Progenitor cell of endocrine pancreas (in vitro differentiated cells): Measurements from ENCODE around the gene JMJD1C. TPM values are rescaled to one million over a fixed set of nuclear protein-coding genes. Genes with fewer than 3 reads are reported as not detected.

ENCODE experiments used
- DNase-seq: peaks from one replicate; pipeline ENCODE4 v3.0.0; 2021; ENCODE audit warnings: low spot score; ENCODE audit not compliant: unreplicated experiment
- H3K27ac Mint-ChIP-seq: 2 replicates; pipeline ENCODE4 v1.8.0; 2021; ENCODE audit warnings: mild to moderate bottlenecking, moderate library complexity, mixed read lengths
- H3K27me3 Mint-ChIP-seq: 2 replicates; pipeline ENCODE4 v1.8.0; 2021; ENCODE audit warnings: mixed read lengths
- H3K36me3 Mint-ChIP-seq: 2 replicates; pipeline ENCODE4 v1.8.0; 2022; ENCODE audit warnings: mixed read lengths; ENCODE audit not compliant: insufficient read depth
- H3K4me1 Mint-ChIP-seq: 2 replicates; pipeline ENCODE4 v1.8.0; 2021; ENCODE audit warnings: low read depth, mixed read lengths
- H3K4me3 Mint-ChIP-seq: 2 replicates; pipeline ENCODE4 v1.8.0; 2021; ENCODE audit warnings: low read depth, mild to moderate bottlenecking, moderate library complexity, mixed read lengths
- H3K9me3 Mint-ChIP-seq: 2 replicates; pipeline ENCODE4 v1.8.0; 2021; ENCODE audit warnings: low read depth, mixed read lengths
- long read RNA-seq: library from polyadenylated mRNA; unstranded; transcript quantifications from one replicate; pipeline ENCODE4 v2.0.0, GENCODE V29; 2020
- total RNA-seq: library from RNA; stranded (reverse); gene quantifications from 2 replicates; pipeline ENCODE4 v1.2.1, GENCODE V29; 2021
- TF ChIP-seq, protein P1 (sequence below): fragments of 200-600 bp; sonication (generic); IDR thresholded peaks from one replicate; pipeline ENCODE4 v1.5.0; 2021; ENCODE audit warnings: antibody characterized with exemption, mild to moderate bottlenecking; ENCODE audit not compliant: unreplicated experiment

Gene JMJD1C, protein sequence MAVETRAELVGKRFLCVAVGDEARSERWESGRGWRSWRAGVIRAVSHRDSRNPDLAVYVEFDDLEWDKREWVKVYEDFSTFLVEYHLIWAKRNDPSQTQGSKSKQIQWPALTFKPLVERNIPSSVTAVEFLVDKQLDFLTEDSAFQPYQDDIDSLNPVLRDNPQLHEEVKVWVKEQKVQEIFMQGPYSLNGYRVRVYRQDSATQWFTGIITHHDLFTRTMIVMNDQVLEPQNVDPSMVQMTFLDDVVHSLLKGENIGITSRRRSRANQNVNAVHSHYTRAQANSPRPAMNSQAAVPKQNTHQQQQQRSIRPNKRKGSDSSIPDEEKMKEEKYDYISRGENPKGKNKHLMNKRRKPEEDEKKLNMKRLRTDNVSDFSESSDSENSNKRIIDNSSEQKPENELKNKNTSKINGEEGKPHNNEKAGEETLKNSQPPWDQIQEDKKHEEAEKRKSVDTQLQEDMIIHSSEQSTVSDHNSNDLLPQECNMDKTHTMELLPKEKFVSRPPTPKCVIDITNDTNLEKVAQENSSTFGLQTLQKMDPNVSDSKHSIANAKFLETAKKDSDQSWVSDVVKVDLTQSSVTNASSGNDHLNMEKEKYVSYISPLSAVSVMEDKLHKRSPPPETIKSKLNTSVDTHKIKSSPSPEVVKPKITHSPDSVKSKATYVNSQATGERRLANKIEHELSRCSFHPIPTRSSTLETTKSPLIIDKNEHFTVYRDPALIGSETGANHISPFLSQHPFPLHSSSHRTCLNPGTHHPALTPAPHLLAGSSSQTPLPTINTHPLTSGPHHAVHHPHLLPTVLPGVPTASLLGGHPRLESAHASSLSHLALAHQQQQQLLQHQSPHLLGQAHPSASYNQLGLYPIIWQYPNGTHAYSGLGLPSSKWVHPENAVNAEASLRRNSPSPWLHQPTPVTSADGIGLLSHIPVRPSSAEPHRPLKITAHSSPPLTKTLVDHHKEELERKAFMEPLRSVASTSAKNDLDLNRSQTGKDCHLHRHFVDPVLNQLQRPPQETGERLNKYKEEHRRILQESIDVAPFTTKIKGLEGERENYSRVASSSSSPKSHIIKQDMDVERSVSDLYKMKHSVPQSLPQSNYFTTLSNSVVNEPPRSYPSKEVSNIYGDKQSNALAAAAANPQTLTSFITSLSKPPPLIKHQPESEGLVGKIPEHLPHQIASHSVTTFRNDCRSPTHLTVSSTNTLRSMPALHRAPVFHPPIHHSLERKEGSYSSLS (N-terminal part only)
- 117 and 121 TPM in 2 replicates for total RNA-seq
- long read RNA-seq, partial matches to known transcripts, result 91 of 140 reads
- long read RNA-seq, other reads (novel, unspliced or antisense), result 47 of 140 reads

DNA sequence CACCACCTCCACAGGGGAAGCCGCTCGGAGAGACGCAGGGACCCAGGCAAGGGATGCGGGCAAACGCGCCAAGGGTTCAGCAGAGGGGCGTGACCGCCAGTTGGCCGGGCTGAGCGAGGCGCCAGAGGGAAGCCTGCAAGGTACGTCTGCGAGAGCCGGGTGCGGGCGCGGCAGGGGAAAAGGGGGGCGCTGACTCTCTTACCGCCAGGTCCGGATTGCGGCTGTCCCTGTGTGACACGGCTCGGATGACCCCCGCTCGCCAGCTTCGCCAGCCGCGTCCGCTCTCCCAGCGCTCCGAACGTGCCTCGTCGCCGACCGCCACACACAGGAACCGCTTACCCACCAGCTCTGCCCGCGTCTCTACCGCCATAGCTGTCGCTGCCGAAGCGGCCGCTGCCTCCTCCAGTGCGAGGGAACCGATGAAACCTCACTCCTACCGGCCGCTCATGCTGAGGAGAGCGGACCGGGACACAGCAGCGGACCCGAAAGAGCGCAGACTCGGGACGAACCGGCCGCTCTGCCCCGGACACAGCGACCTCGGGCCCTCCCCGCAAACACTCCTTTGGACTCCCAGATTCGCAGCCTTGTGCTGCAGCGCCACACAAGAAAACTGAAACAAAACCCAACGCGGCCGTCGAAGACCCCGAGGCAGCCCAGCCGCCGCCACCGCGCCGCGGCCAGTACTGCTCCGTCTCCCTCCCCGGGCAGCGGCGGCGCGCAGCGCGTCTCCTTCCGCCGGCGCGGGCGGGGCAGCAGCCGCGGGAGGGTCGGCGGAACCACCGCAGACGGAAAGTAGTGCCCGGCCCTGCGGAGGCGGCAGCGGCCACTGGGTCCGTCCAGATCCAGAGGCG is at the start of gene JMJD1C:
Gene JMJD1C, minus strand, starts transcription at position 685 of the 851 bp plus-strand sequence. Its CDS starts 315 bp downstream, at position 370.
- Mint-ChIP-seq H3K27me3 (no peaks in the 10 kb centered on the region), H3K36me3 (no peaks in the 10 kb centered on the region), H3K27ac (peak within 1 kb of the TSS; percentile 99), H3K4me1 (peaks cover 17% of the 10 kb centered on the region), H3K4me3 (peak within 1 kb of the TSS; percentile 98), H3K9me3 (peaks cover 4% of the 10 kb centered on the region)
- TF ChIP-seq, protein P1, sequence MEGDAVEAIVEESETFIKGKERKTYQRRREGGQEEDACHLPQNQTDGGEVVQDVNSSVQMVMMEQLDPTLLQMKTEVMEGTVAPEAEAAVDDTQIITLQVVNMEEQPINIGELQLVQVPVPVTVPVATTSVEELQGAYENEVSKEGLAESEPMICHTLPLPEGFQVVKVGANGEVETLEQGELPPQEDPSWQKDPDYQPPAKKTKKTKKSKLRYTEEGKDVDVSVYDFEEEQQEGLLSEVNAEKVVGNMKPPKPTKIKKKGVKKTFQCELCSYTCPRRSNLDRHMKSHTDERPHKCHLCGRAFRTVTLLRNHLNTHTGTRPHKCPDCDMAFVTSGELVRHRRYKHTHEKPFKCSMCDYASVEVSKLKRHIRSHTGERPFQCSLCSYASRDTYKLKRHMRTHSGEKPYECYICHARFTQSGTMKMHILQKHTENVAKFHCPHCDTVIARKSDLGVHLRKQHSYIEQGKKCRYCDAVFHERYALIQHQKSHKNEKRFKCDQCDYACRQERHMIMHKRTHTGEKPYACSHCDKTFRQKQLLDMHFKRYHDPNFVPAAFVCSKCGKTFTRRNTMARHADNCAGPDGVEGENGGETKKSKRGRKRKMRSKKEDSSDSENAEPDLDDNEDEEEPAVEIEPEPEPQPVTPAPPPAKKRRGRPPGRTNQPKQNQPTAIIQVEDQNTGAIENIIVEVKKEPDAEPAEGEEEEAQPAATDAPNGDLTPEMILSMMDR, result peak; percentile 14
- DNase-seq, result peak; percentile 79

DNA sequence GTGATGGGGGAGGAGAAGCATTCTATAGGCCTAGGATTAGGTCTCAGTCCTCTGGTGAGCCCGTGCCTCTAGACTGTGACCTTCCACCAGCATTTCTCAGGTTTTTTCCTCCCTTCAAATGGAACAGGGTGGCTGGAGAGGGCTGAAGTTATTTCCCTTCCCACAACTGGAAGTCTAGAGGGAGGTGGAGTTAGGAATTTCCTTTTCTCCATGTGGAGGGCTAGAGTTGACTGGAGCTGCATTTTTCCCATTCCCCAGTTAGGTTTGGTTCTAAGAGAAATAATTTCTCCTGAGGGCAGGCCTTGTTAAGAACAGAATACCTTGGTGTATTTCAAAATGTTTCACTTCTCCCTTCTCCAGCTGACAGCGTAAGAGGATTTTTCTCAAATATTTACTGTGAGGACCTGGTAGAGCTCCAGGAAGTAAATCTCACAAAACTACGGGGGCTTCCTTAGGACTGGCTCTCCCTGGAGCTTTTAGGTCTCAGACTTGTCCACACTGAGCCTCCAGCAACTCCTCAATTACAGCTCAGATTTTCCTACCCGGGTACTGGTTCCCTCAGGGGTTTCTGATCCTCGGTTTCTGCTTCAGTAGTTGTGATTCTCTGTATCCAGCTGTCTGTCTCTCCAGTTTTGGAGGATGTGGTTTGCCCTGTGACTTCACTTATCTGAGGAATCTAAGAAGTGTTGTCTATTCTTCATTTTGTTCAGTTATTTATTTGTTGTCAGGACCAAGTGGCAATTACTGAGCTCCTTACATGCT is 49.4 kb upstream of the JMJD1C start:
- TF ChIP-seq, protein P1, result no peak
- H3K9me3 Mint-ChIP-seq, result peaks cover 36% of the 10 kb centered on the region
- H3K4me1 Mint-ChIP-seq, result peaks cover 13% of the 10 kb centered on the region
- peaks cover 41% of the 10 kb centered on the region for H3K36me3 Mint-ChIP-seq
- H3K27ac Mint-ChIP-seq, result no peak overlapping the region
- H3K27me3 Mint-ChIP-seq, result no peaks in the 10 kb centered on the region
- H3K4me3 Mint-ChIP-seq, result no peak overlapping the region
- no peak for DNase-seq

DNA sequence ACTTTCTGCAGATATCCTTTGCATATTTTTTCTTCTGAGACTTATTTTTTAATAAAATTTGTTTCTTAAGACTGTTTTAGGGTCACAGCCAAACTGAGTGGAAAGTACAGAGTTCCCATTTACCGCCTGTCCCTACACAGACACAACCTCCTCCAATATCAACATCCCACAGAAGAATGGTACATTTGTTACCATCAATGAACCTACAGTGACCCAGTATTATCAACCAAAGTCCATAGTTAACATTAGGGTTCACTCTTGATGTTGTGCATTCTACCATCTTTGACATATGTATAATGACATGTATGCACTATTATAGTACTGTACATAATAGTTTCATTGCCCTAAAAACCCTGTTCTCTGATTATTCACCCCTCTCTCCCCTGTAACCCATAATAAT is 40.8 kb upstream of the JMJD1C start:
- Mint-ChIP-seq H3K36me3 (peaks cover 15% of the 10 kb centered on the region), H3K4me3 (peak overlapping the region; percentile 29), H3K27me3 (no peaks in the 10 kb centered on the region), H3K27ac (no peak overlapping the region), H3K4me1 (peaks cover 29% of the 10 kb centered on the region), H3K9me3 (peaks cover 22% of the 10 kb centered on the region)
- TF ChIP-seq, protein P1, result no peak
- DNase-seq, result no peak

DNA sequence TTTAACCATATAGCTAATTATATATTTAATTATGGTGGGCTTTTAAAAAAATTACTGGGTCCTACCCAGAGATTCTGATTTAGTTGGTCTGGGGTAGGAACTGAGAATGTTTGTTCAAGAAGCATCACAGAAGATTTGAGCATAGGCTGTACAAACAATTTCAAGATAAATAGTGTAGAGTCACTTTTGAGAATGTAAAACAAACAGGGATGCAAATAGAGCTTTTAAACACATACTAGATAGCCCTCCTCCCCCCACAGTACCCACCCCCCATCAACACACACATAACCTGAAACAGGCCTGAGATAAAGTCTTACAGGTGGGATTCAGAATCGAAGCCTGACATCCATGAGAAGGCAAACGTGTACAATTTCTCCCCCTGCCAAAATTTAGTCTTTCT is 39.8 kb upstream of the JMJD1C start:
- Mint-ChIP-seq H3K9me3 (peaks cover 14% of the 10 kb centered on the region), H3K27me3 (no peaks in the 10 kb centered on the region), H3K4me1 (peaks cover 29% of the 10 kb centered on the region), H3K36me3 (peaks cover 9% of the 10 kb centered on the region), H3K4me3 (no peak overlapping the region), H3K27ac (peak overlapping the region; percentile 46)
- TF ChIP-seq, protein P1, result no peak
- no peak for DNase-seq
